ENCODE data around the gene ILF3. TPM values are rescaled to one million over a fixed set of nuclear protein-coding genes. Genes with fewer than 3 reads are reported as not detected.

The ILF3 gene
- total RNA-seq, 3 donors from 2014 or later, result 80.2 to 166 (median 115) TPM

DNA sequence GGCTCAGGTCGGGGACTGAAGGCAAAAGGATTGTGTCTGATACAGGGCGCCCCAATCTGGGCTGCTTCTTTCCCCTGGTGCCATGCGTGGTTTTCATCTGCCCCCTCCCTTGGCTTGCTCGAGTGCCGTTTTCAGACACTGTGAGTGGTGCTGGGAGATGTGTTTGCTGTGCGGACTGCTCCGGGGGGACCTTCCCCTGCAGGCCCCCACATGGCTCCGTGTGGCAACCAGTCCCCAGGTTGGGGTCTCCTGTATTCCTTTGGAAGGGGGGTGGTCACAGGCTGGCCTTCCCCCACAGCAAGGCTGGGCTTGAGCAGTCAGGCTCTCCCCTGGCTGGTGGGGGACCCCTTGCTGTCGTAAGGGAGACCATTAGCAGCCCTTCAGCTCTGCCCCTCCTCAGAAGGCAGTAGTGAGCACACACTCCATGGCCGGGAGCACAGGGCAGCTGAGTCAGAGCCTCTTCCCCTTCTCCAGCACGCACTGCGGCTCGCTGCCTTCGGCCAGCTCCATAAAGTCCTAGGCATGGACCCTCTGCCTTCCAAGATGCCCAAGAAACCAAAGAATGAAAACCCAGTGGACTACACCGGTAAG is 26.5 kb downstream of the ILF3 start:
- H3K9me3 ChIP-seq, result no peaks in the 10 kb centered on the region
- no peak for DNase-seq (ENCODE audit: low spot score in 2 of 2)
- H3K27me3 ChIP-seq, result no peaks in the 10 kb centered on the region
- TF ChIP-seq, protein P1, sequence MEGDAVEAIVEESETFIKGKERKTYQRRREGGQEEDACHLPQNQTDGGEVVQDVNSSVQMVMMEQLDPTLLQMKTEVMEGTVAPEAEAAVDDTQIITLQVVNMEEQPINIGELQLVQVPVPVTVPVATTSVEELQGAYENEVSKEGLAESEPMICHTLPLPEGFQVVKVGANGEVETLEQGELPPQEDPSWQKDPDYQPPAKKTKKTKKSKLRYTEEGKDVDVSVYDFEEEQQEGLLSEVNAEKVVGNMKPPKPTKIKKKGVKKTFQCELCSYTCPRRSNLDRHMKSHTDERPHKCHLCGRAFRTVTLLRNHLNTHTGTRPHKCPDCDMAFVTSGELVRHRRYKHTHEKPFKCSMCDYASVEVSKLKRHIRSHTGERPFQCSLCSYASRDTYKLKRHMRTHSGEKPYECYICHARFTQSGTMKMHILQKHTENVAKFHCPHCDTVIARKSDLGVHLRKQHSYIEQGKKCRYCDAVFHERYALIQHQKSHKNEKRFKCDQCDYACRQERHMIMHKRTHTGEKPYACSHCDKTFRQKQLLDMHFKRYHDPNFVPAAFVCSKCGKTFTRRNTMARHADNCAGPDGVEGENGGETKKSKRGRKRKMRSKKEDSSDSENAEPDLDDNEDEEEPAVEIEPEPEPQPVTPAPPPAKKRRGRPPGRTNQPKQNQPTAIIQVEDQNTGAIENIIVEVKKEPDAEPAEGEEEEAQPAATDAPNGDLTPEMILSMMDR (IDR thresholded peaks at IDR 0.05), result no peak
- TF ChIP-seq POLR2A (IDR thresholded peaks at IDR 0.05) (no peak), POLR2AphosphoS5 (IDR thresholded peaks at IDR 0.05) (no peak)
- intact Hi-C loops (cut with DNase I; ENCODE audit: low total_unique reads), result no loop called here
- H3K4me1 ChIP-seq, result no peaks in the 10 kb centered on the region
- no peak overlapping the region for H3K27ac ChIP-seq
- peaks cover 53% of the 10 kb centered on the region for H3K36me3 ChIP-seq
- H3K4me3 ChIP-seq, result no peak overlapping the region

DNA sequence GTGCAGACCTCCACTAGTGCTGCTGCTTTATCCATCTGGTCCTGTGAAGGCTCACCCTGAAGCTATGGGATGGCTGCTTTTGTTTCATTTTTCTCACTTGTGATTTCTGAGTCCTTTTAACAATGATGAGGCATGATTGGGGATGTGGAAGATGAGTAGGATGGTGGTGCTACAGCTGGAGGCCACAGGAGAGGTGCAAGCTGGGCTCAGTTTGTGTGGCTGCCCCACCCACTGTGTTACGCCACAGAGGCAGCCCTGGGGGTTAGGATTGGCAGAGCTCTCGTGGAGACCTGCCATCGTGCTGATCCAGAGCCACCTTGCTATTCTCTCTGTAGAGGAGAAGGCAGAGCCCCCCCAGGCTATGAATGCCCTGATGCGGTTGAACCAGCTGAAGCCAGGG is 27.5 kb downstream of the ILF3 start:
- H3K4me1 ChIP-seq, result no peaks in the 10 kb centered on the region
- intact Hi-C loops (cut with DNase I; ENCODE audit: low total_unique reads), result no loop called here
- H3K36me3 ChIP-seq, result peaks cover 53% of the 10 kb centered on the region
- no peak overlapping the region for H3K4me3 ChIP-seq
- DNase-seq (ENCODE audit: low spot score in 2 of 2), result no peak
- TF ChIP-seq, protein P1 (IDR thresholded peaks at IDR 0.05), result no peak
- TF ChIP-seq POLR2AphosphoS5 (IDR thresholded peaks at IDR 0.05), result no peak
- TF ChIP-seq POLR2A (IDR thresholded peaks at IDR 0.05), result no peak
- H3K9me3 ChIP-seq, result no peaks in the 10 kb centered on the region
- no peak overlapping the region for H3K27ac ChIP-seq
- H3K27me3 ChIP-seq, result no peaks in the 10 kb centered on the region

DNA sequence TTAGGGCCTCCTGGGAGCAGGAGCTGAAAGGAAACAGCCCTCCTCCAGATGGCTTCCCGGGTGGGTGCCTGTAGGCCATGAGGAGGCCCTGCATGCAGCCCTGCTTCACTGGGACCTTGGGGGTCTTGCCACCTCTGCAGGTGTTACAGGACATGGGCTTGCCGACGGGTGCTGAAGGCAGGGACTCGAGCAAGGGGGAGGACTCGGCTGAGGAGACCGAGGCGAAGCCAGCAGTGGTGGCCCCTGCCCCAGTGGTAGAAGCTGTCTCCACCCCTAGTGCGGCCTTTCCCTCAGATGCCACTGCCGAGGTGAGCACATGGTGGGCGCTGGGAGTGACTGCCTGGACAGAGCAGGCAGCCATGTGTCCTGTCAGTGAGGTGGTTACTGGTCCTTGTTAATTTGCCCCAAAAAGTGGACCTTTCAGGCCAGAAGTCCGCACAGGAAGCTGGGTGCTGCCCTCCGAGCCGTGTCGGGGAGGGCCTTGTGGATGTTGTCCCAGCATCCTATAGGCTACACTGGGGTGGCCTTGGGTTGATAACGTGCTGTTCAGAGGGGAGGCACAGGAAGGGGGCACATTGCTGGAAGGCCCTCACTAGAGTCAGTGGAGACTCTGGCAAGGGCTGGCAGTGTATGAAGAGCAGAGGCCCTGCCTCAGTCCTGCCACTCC is 28.4 kb downstream of the ILF3 start:
- Histone ChIP-seq H3K4me3 (no peak overlapping the region), H3K9me3 (no peaks in the 10 kb centered on the region), H3K36me3 (peaks cover 53% of the 10 kb centered on the region), H3K27me3 (no peaks in the 10 kb centered on the region), H3K4me1 (no peaks in the 10 kb centered on the region), H3K27ac (no peak overlapping the region)
- intact Hi-C loops (cut with DNase I; ENCODE audit: low total_unique reads), result no loop called here
- DNase-seq (ENCODE audit: low spot score in 2 of 2), result no peak
- TF ChIP-seq, protein P1 (IDR thresholded peaks at IDR 0.05), result no peak
- no peak for TF ChIP-seq POLR2A (IDR thresholded peaks at IDR 0.05)
- TF ChIP-seq POLR2AphosphoS5 (IDR thresholded peaks at IDR 0.05), result no peak

DNA sequence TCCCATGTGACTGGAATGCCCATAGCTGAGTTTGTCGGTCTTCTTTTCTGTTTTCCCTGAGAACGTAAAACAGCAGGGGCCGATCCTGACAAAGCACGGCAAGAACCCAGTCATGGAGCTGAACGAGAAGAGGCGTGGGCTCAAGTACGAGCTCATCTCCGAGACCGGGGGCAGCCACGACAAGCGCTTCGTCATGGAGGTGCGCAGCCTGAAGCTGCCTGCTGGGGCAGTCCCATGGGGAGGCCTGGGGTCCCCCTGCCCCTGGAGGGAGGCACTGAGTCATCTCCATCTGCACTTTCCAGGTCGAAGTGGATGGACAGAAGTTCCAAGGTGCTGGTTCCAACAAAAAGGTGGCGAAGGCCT is 28.9 kb downstream of the ILF3 start:
- H3K27me3 ChIP-seq, result no peaks in the 10 kb centered on the region
- H3K4me3 ChIP-seq, result no peak overlapping the region
- TF ChIP-seq POLR2AphosphoS5 (IDR thresholded peaks at IDR 0.05) (no peak), POLR2A (IDR thresholded peaks at IDR 0.05) (no peak)
- TF ChIP-seq, protein P1 (IDR thresholded peaks at IDR 0.05), result no peak
- no peaks in the 10 kb centered on the region for H3K4me1 ChIP-seq
- intact Hi-C loops (cut with DNase I; ENCODE audit: low total_unique reads), result no loop called here
- no peak for DNase-seq (ENCODE audit: low spot score in 2 of 2)
- no peaks in the 10 kb centered on the region for H3K9me3 ChIP-seq
- peaks cover 48% of the 10 kb centered on the region for H3K36me3 ChIP-seq
- no peak overlapping the region for H3K27ac ChIP-seq

DNA sequence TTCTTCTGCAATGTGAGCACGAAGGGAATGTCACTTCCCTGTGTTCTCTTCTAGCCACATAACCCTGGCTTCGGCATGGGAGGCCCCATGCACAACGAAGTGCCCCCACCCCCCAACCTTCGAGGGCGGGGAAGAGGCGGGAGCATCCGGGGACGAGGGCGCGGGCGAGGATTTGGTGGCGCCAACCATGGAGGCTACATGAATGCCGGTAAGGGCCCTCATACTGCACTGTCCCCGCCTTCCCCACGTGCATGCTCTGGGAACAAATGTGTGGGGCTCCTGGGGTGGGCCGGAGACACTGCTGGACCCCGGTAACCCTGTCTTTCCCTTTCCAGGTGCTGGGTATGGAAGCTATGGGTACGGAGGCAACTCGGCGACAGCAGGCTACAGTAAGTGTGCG is 29.4 kb downstream of the ILF3 start:
- Histone ChIP-seq H3K36me3 (peaks cover 46% of the 10 kb centered on the region), H3K4me1 (no peaks in the 10 kb centered on the region), H3K9me3 (no peaks in the 10 kb centered on the region), H3K4me3 (no peak overlapping the region), H3K27me3 (no peaks in the 10 kb centered on the region), H3K27ac (no peak overlapping the region)
- no peak for DNase-seq (ENCODE audit: low spot score in 2 of 2)
- intact Hi-C loops (cut with DNase I; ENCODE audit: low total_unique reads), result no loop called here
- TF ChIP-seq POLR2A (IDR thresholded peaks at IDR 0.05), result no peak
- no peak for TF ChIP-seq POLR2AphosphoS5 (IDR thresholded peaks at IDR 0.05)
- TF ChIP-seq, protein P1 (IDR thresholded peaks at IDR 0.05), result no peak
